IMR-90 (cell line): Measurements from ENCODE around the gene PRKAR2A. TPM values are rescaled to one million over a fixed set of nuclear protein-coding genes. Genes with fewer than 3 reads are reported as not detected.

Experiments used
- ATAC-seq: fragments of 200-7000 bp; cut with Tn5 transposase; 2 replicates; pipeline ENCODE4 v1.9.1; 2020; ENCODE audit warnings: low read depth, mild to moderate bottlenecking, moderate library complexity
- BruUV-seq: library from RNA; stranded (reverse); fragments of 400-500 nt; replicated peaks from 2 replicates; lab custom pipeline; 2021; lab: Mats Ljungman, UMichigan
- CTCF ChIA-PET: fragments of 300-600 bp; formaldehyde crosslinking; extraction: SDS; loops from one replicate; lab custom pipeline; 2021; ENCODE audit warnings: antibody characterized with exemption; lab: Yijun Ruan, JAX
- POLR2A ChIA-PET: fragments of 300-600 bp; sonication (Branson Sonifier 250); formaldehyde crosslinking; loops from one replicate; lab custom pipeline; 2022; ENCODE audit warnings: antibody characterized with exemption; ENCODE audit not compliant: unreplicated experiment; lab: Charles Lee
- DNase-seq: peaks from one replicate; pipeline ENCODE4 v3.0.0; 2013
- H2AFZ ChIP-seq: replicated peaks from 2 replicates; pipeline ENCODE3; 2013; ENCODE audit warnings: low read length, mild to moderate bottlenecking; ENCODE audit not compliant: poor library complexity
- H2AK5ac ChIP-seq: 2 replicates; pipeline ENCODE4 v1.6.1; 2013; ENCODE audit warnings: low read depth, low read length, inconsistent platforms
- H2AK9ac ChIP-seq: replicated peaks from 2 replicates; pipeline ENCODE3; 2013; ENCODE audit warnings: mild to moderate bottlenecking, low read depth, low read length, moderate library complexity; ENCODE audit not compliant: poor library complexity
- H2BK120ac ChIP-seq: 2 replicates; pipeline ENCODE4 v1.6.1; 2013; ENCODE audit warnings: low read depth, low read length, inconsistent platforms
- H2BK15ac ChIP-seq: 3 replicates; pipeline ENCODE4 v1.6.1; 2013; ENCODE audit warnings: low read depth, low read length, inconsistent platforms
- H2BK20ac ChIP-seq: 2 replicates; pipeline ENCODE4 v1.6.1; 2013; ENCODE audit warnings: low read depth, mild to moderate bottlenecking, inconsistent platforms, low read length, moderate library complexity
- H2BK5ac ChIP-seq: 2 replicates; pipeline ENCODE4 v1.6.1; 2013; ENCODE audit warnings: mild to moderate bottlenecking, low read depth, low read length, inconsistent platforms; ENCODE audit not compliant: poor library complexity, severe bottlenecking
- H3K14ac ChIP-seq: replicated peaks from 2 replicates; pipeline ENCODE4 v1.6.1; 2013; ENCODE audit warnings: low read depth, low read length, inconsistent platforms
- H3K18ac ChIP-seq: 2 replicates; pipeline ENCODE4 v1.6.1; 2013; ENCODE audit warnings: low read depth, low read length, control low read depth
- H3K23ac ChIP-seq: 2 replicates; pipeline ENCODE4 v1.6.1; 2013; ENCODE audit warnings: low read depth, low read length, inconsistent platforms
- H3K27ac ChIP-seq: 2 replicates; pipeline ENCODE4 v1.5.1; 2013; ENCODE audit warnings: mild to moderate bottlenecking, control low read depth, low read length; ENCODE audit not compliant: insufficient read depth
- H3K27me3 ChIP-seq: 2 replicates; pipeline ENCODE4 v1.6.1; 2013; ENCODE audit warnings: low read length; ENCODE audit not compliant: control insufficient read depth, insufficient read depth
- H3K36me3 ChIP-seq: 2 replicates; pipeline ENCODE4 v1.6.1; 2013; ENCODE audit warnings: low read length, mixed read lengths; ENCODE audit not compliant: control insufficient read depth, insufficient read depth
- H3K4ac ChIP-seq: 2 replicates; pipeline ENCODE4 v1.6.1; 2013; ENCODE audit warnings: low read depth, low read length, inconsistent platforms
- H3K4me1 ChIP-seq: 2 replicates; pipeline ENCODE4 v1.6.1; 2013; ENCODE audit warnings: low read length, mixed read lengths; ENCODE audit not compliant: control insufficient read depth, insufficient read depth
- H3K4me2 ChIP-seq: 2 replicates; pipeline ENCODE4 v1.6.1; 2013; ENCODE audit warnings: low read depth, mild to moderate bottlenecking, control low read depth, low read length, moderate library complexity
- H3K4me3 ChIP-seq: 2 replicates; pipeline ENCODE4 v1.5.1; 2013; ENCODE audit warnings: low read depth, mild to moderate bottlenecking, control low read depth, low read length, moderate library complexity; ENCODE audit not compliant: insufficient read depth
- H3K56ac ChIP-seq: 2 replicates; pipeline ENCODE4 v1.6.1; 2013; ENCODE audit warnings: low read length, inconsistent platforms; ENCODE audit not compliant: insufficient read depth; ENCODE audit errors: extremely low read depth
- H3K79me1 ChIP-seq, 2 experiments: 2 replicates each; pipeline ENCODE4 v1.6.1; 2013; ENCODE audit warnings: low read length in 2 of 2, inconsistent platforms in 1 of 2, low read depth in 1 of 2
- H3K9ac ChIP-seq: 2 replicates; pipeline ENCODE4 v1.6.1; 2013; ENCODE audit warnings: low read depth, low read length, control low read depth
- H3K9me1 ChIP-seq: 2 replicates; pipeline ENCODE4 v1.6.1; 2013; ENCODE audit warnings: low read length, inconsistent platforms; ENCODE audit not compliant: insufficient read depth
- H3K9me3 ChIP-seq: 2 replicates; pipeline ENCODE4 v1.6.1; 2013; ENCODE audit warnings: low read length; ENCODE audit not compliant: control insufficient read depth, insufficient read depth
- H4K20me1 ChIP-seq: 2 replicates; pipeline ENCODE4 v1.6.1; 2013; ENCODE audit warnings: low read length, inconsistent platforms; ENCODE audit not compliant: insufficient read depth
- H4K5ac ChIP-seq: 2 replicates; pipeline ENCODE4 v1.6.1; 2013; ENCODE audit warnings: mild to moderate bottlenecking, low read depth, low read length, control low read depth
- H4K8ac ChIP-seq, 2 experiments: 2 replicates each; pipeline ENCODE4 v1.6.1; 2013; ENCODE audit warnings: low read depth in 2 of 2, low read length in 2 of 2, control low read depth in 1 of 2, inconsistent platforms in 1 of 2
- H4K91ac ChIP-seq: 2 replicates; pipeline ENCODE4 v1.6.1; 2013; ENCODE audit warnings: low read depth, low read length, inconsistent platforms; ENCODE audit not compliant: insufficient read depth
- BHLHE40 ChIP-seq: fragments of 150-350 bp; IDR thresholded peaks from 2 replicates; pipeline ENCODE4 v1.6.1; 2016; ENCODE audit warnings: mild to moderate bottlenecking, low read depth, low read length
- CEBPB ChIP-seq: IDR thresholded peaks from 2 replicates; pipeline ENCODE4 v1.6.1; 2012; ENCODE audit warnings: low read depth, low read length, improper control_type of control experiment
- CHD1 ChIP-seq: IDR thresholded peaks from 2 replicates; pipeline ENCODE4 v1.6.1; 2012; ENCODE audit warnings: low read depth, low read length, improper control_type of control experiment
- CTCF ChIP-seq: conservative IDR thresholded peaks from 2 replicates; pipeline ENCODE4 v1.5.1; 2012; ENCODE audit warnings: mild to moderate bottlenecking, low read depth, low read length, improper control_type of control experiment
- ELK1 ChIP-seq: fragments of 150-350 bp; IDR thresholded peaks from 2 replicates; pipeline ENCODE4 v1.6.1; 2016; ENCODE audit warnings: low read depth, mild to moderate bottlenecking, low read length, moderate library complexity, borderline replicate concordance
- FOS ChIP-seq: fragments of 150-350 bp; IDR thresholded peaks from 2 replicates; pipeline ENCODE4 v1.6.1; 2016; ENCODE audit warnings: low read depth, low read length
- MAFK ChIP-seq: IDR thresholded peaks from 2 replicates; pipeline ENCODE4 v1.6.1; 2012; ENCODE audit warnings: low read depth, low read length, improper control_type of control experiment
- MAZ ChIP-seq: IDR thresholded peaks from 2 replicates; pipeline ENCODE4 v1.6.1; 2012; ENCODE audit warnings: low read depth, mild to moderate bottlenecking, low read length, improper control_type of control experiment, moderate library complexity, borderline replicate concordance
- MXI1 ChIP-seq: IDR thresholded peaks from 2 replicates; pipeline ENCODE4 v1.6.1; 2012; ENCODE audit warnings: low read depth, mild to moderate bottlenecking, low read length, moderate library complexity, borderline replicate concordance
- NFE2L2 ChIP-seq: fragments of 150-350 bp; IDR thresholded peaks from 2 replicates; pipeline ENCODE4 v1.6.1; 2016; ENCODE audit warnings: low read depth, mild to moderate bottlenecking, low read length
- POLR2A ChIP-seq: IDR thresholded peaks from 2 replicates; pipeline ENCODE4 v1.6.1; 2012; ENCODE audit warnings: mild to moderate bottlenecking, low read depth, low read length
- RAD21 ChIP-seq: IDR thresholded peaks from 2 replicates; pipeline ENCODE4 v1.6.1; 2012; ENCODE audit warnings: low read length, improper control_type of control experiment
- RCOR1 ChIP-seq: IDR thresholded peaks from 2 replicates; pipeline ENCODE4 v1.6.1; 2012; ENCODE audit warnings: mild to moderate bottlenecking, low read length, improper control_type of control experiment; ENCODE audit not compliant: insufficient replicate concordance
- RFX5 ChIP-seq: IDR thresholded peaks from 2 replicates; pipeline ENCODE4 v1.8.0; 2012; ENCODE audit warnings: low read depth, mild to moderate bottlenecking, low read length, moderate library complexity
- SMC3 ChIP-seq: fragments of 150-350 bp; IDR thresholded peaks from 2 replicates; pipeline ENCODE4 v1.6.1; 2016; ENCODE audit warnings: low read depth, mild to moderate bottlenecking, antibody characterized with exemption, low read length, moderate library complexity
- USF2 ChIP-seq: fragments of 150-350 bp; IDR thresholded peaks from 2 replicates; pipeline ENCODE4 v1.6.1; 2017; ENCODE audit warnings: mild to moderate bottlenecking, antibody characterized with exemption, low read length, low read depth
- WGBS, 2 experiments: methylation state at CpG; one replicate each; pipeline versions ENCODE4 v1.1.5 to v1.1.7; 2013; ENCODE audit warnings: missing lambda C conversion rate in 2 of 2; ENCODE audit not compliant: insufficient read length in 1 of 2; ENCODE audit errors: extremely low coverage in 2 of 2; 5-methylcytosine and 5-hydroxymethylcytosine counted together
- dilution Hi-C: fragments of 300-500 bp; cut with HindIII; formaldehyde crosslinking; loops from one replicate; pipeline ENCODE4 v1.14.3; 2018; ENCODE audit warnings: low sequenced_read_pairs; ENCODE audit not compliant: unreplicated experiment
- in situ Hi-C: fragments of 300-500 bp; cut with MboI; formaldehyde crosslinking; loops from 3 replicates; pipeline ENCODE4 v1.14.3; 2019; ENCODE audit warnings: low sequenced_read_pairs, inconsistent platforms, mixed read lengths
- intact Hi-C: fragments of 100-400 bp; cut with micrococcal nuclease; formaldehyde crosslinking; loops from 2 replicates; pipeline ENCODE4 v1.10.0; 2022
- polyA plus RNA-seq, 3 experiments: library from polyadenylated mRNA; depleted of rRNA; stranded (reverse); fragments of >200 nt; gene quantifications; 2 replicates each; pipeline ENCODE4 v1.2.3, GENCODE V29; 2012; ENCODE audit warnings: low replicate concordance in 1 of 3
- total RNA-seq: library from RNA; depleted of rRNA; stranded (reverse); fragments of >200 nt; gene quantifications from 2 replicates; pipeline ENCODE4 v1.2.3, GENCODE V29; 2012

Gene PRKAR2A
- total and polyA plus RNA-seq, 2 of the 4 experiments (the other 2 are of a cell fraction) = 11.3 to 48.2 TPM

GRCh38 chr3:48707157-48707556, 140.5 kb downstream of the PRKAR2A start:
- dilution Hi-C loops (no loop called here), intact Hi-C loops (no loop called here), in situ Hi-C loops (no loop called here)
- no peak overlapping the region for H2BK20ac ChIP-seq
- H3K4me1 ChIP-seq = peaks cover 13% of the 10 kb centered on the region
- no peak for ATAC-seq
- no TSS peak for BruUV-seq
- no CpG with 5 or more reads among the region's 5 CpGs for WGBS, 2 experiments
- H3K79me1 ChIP-seq = peaks cover 4 to 64% of the 10 kb centered on the region in 2 experiments
- no peak overlapping the region for H3K27ac ChIP-seq
- DNase-seq = no peak
- no peak overlapping the region for H2AK5ac ChIP-seq
- H4K8ac ChIP-seq = no peak overlapping the region
- H3K9me1 ChIP-seq = peaks cover 29% of the 10 kb centered on the region
- H3K27me3 ChIP-seq = no peaks in the 10 kb centered on the region
- no peak overlapping the region for H2BK15ac ChIP-seq
- H3K36me3 ChIP-seq = peaks cover 39% of the 10 kb centered on the region
- no peak overlapping the region for H4K5ac ChIP-seq
- peaks cover 98% of the 10 kb centered on the region for H4K20me1 ChIP-seq
- no peaks in the 10 kb centered on the region for H3K9me3 ChIP-seq
- H2AFZ ChIP-seq = no peak overlapping the region
- H4K91ac ChIP-seq = no peak overlapping the region
- no peak overlapping the region for H3K23ac ChIP-seq
- H2AK9ac ChIP-seq = no peak overlapping the region
- H3K9ac ChIP-seq = no peak overlapping the region
- ChIA-PET CTCF (no interaction called here), POLR2A (no interaction called here)
- no peak overlapping the region for H3K4me2 ChIP-seq
- no peak overlapping the region for H3K4me3 ChIP-seq
- no peak for TF ChIP-seq ELK1
- no peak for TF ChIP-seq CEBPB
- no peak for TF ChIP-seq MAZ
- no peak for TF ChIP-seq RAD21
- TF ChIP-seq RFX5 = no peak
- no peak for TF ChIP-seq USF2
- no peak for TF ChIP-seq SMC3
- TF ChIP-seq MXI1 = no peak
- TF ChIP-seq CHD1 = no peak
- no peak for TF ChIP-seq NFE2L2
- TF ChIP-seq BHLHE40 = no peak
- TF ChIP-seq MAFK = no peak
- TF ChIP-seq RCOR1 = no peak
- no peak for TF ChIP-seq CTCF
- TF ChIP-seq FOS = no peak
- no peak for TF ChIP-seq POLR2A
- no peak overlapping the region for H3K14ac ChIP-seq
- H3K18ac ChIP-seq = no peak overlapping the region
- no peak overlapping the region for H2BK120ac ChIP-seq
- H3K56ac ChIP-seq = no peak overlapping the region
- no peak overlapping the region for H2BK5ac ChIP-seq
- H3K4ac ChIP-seq = no peak overlapping the region
